B cell (primary cell): ENCODE measurements around the gene ITGA7.

Experiments used
- CTCF ChIP-seq: fragments of 200-600 bp; IDR thresholded peaks from one replicate; pipeline ENCODE4 v1.8.0; 2022; ENCODE audit warnings: antibody characterized with exemption, mild to moderate bottlenecking
- EZH2 ChIP-seq: IDR thresholded peaks from 2 replicates; pipeline ENCODE4 v1.6.1; 2012; ENCODE audit warnings: borderline replicate concordance, low read depth, mild to moderate bottlenecking, moderate library complexity, low read length; ENCODE audit not compliant: insufficient read depth, poor library complexity, severe bottlenecking

- TF ChIP-seq CTCF, result no peak
- no peak for TF ChIP-seq EZH2
Measured at GRCh38 chr12:55711786-55712553, 4.3 kb upstream of the ITGA7 start.
